SK-N-SH (cell line): ENCODE measurements around the gene ORC5. TPM values are rescaled to one million over a fixed set of nuclear protein-coding genes. Genes with fewer than 3 reads are reported as not detected.

Experiments used
- CTCF ChIA-PET: fragments of 300-600, 350-600 bp; formaldehyde crosslinking; extraction: SDS; loops from one replicate; lab custom pipeline; 2021; lab: Yijun Ruan, JAX
- POLR2A ChIA-PET: fragments of 350-600 bp; sonication (Branson Sonifier 250); formaldehyde crosslinking; extraction: SDS; loops from one replicate; lab custom pipeline; 2020; ENCODE audit warnings: antibody characterized with exemption, inconsistent platforms; lab: Yijun Ruan, JAX
- DNase-seq: peaks from one replicate; pipeline ENCODE4 v3.0.0; 2012
- H2AFZ ChIP-seq: fragments of 200-600 bp; sonication (generic); 2 replicates; pipeline ENCODE4 v1.8.1; 2016; ENCODE audit warnings: antibody characterized with exemption, mild to moderate bottlenecking, low read depth
- H3F3A ChIP-seq: fragments of 200-600 bp; sonication (generic); replicated peaks from 2 replicates; pipeline ENCODE3; 2016; ENCODE audit warnings: antibody characterized with exemption, mild to moderate bottlenecking; ENCODE audit not compliant: insufficient read depth
- H3K27ac ChIP-seq, 2 experiments: fragments of 200-500 bp in 1 of 2; fragments of 200-600 bp in 1 of 2; sonication (Bioruptor generic) in 1 of 2; sonication (generic), shearing (Covaris generic) in 1 of 2; 2 replicates each; pipeline versions ENCODE4 v1.5.1 to v1.6.1; 2014 to 2016; ENCODE audit warnings: low read depth in 2 of 2, inconsistent platforms in 1 of 2, low read length in 1 of 2, mild to moderate bottlenecking in 1 of 2, mixed read lengths in 1 of 2
- H3K27me3 ChIP-seq: fragments of 200-600 bp; sonication (generic), shearing (Covaris generic); 2 replicates; pipeline ENCODE4 v1.6.1; 2016; ENCODE audit warnings: mixed run types; ENCODE audit not compliant: insufficient read depth
- H3K36me3 ChIP-seq, 2 experiments: fragments of 200-500 bp in 1 of 2; fragments of 200-600 bp in 1 of 2; sonication (Bioruptor generic) in 1 of 2; sonication (generic) in 1 of 2; replicated peaks in 1 of 2; 2 replicates each; pipeline versions ENCODE3 to v1.5.1; 2014 to 2016; ENCODE audit warnings: low read length in 1 of 2, mild to moderate bottlenecking in 1 of 2; ENCODE audit not compliant: insufficient read depth in 2 of 2, control insufficient read depth in 1 of 2
- H3K4me1 ChIP-seq, 2 experiments: fragments of 200-500 bp in 1 of 2; fragments of 200-600 bp in 1 of 2; sonication (Bioruptor generic) in 1 of 2; sonication (generic), shearing (Covaris generic) in 1 of 2; 2 replicates each; pipeline versions ENCODE4 v1.5.1 to v1.6.1; 2014 to 2016; ENCODE audit warnings: low read depth in 1 of 2, low read length in 1 of 2, mixed run types in 1 of 2; ENCODE audit not compliant: insufficient read depth in 2 of 2, control insufficient read depth in 1 of 2
- H3K4me2 ChIP-seq: fragments of 200-600 bp; sonication (generic), shearing (Covaris generic); 2 replicates; pipeline ENCODE4 v1.6.1; 2017; ENCODE audit warnings: mixed run types
- H3K4me3 ChIP-seq, 2 experiments: fragments of 200-500 bp in 1 of 2; fragments of 200-600 bp in 1 of 2; sonication (Bioruptor generic) in 1 of 2; sonication (generic), shearing (Covaris generic) in 1 of 2; 2 replicates each; pipeline versions ENCODE4 v1.5.1 to v1.8.1; 2014 to 2016; ENCODE audit warnings: low read depth in 2 of 2, inconsistent platforms in 1 of 2, low read length in 1 of 2, mild to moderate bottlenecking in 1 of 2, mixed read lengths in 1 of 2, moderate library complexity in 1 of 2
- H3K79me2 ChIP-seq: fragments of 200-600 bp; sonication (generic); 2 replicates; pipeline ENCODE4 v1.8.1; 2017; ENCODE audit warnings: mild to moderate bottlenecking; ENCODE audit not compliant: insufficient read depth
- H3K9ac ChIP-seq: fragments of 200-600 bp; sonication (generic); 2 replicates; pipeline ENCODE4 v1.6.1; 2017; ENCODE audit warnings: mixed run types
- H3K9me2 ChIP-seq: fragments of 200-600 bp; sonication (generic); 2 replicates; pipeline ENCODE4 v1.6.1; 2017; ENCODE audit warnings: mixed run types
- H3K9me3 ChIP-seq: fragments of 200-600 bp; sonication (generic); 2 replicates; pipeline ENCODE4 v1.6.1; 2017; ENCODE audit warnings: mixed run types, mild to moderate bottlenecking, moderate library complexity
- H4K20me1 ChIP-seq: fragments of 200-600 bp; sonication (generic); 2 replicates; pipeline ENCODE4 v1.6.1; 2017; ENCODE audit warnings: mild to moderate bottlenecking, mixed run types; ENCODE audit not compliant: insufficient read depth
- CHD2 ChIP-seq: fragments of 150-350 bp; IDR thresholded peaks from 2 replicates; pipeline ENCODE4 v1.6.1; 2018; ENCODE audit warnings: low read length; ENCODE audit not compliant: partially characterized antibody
- ELF1 ChIP-seq: IDR thresholded peaks from 2 replicates; pipeline ENCODE4 v1.4.0; 2012
- EZH2phosphoT487 ChIP-seq: fragments of 200-600 bp; sonication (generic); IDR thresholded peaks from 2 replicates; pipeline ENCODE4 v1.6.1; 2017; ENCODE audit warnings: low read depth, mixed run types, mild to moderate bottlenecking, antibody characterized with exemption, moderate library complexity, borderline replicate concordance
- FOSL2 ChIP-seq: IDR thresholded peaks from 2 replicates; pipeline ENCODE4 v1.4.0; 2012; ENCODE audit warnings: low read depth, mild to moderate bottlenecking, moderate library complexity, borderline replicate concordance
- FOXM1 ChIP-seq: IDR thresholded peaks from 2 replicates; pipeline ENCODE4 v1.4.0; 2012; ENCODE audit warnings: low read depth, mild to moderate bottlenecking
- MAX ChIP-seq: IDR thresholded peaks from 2 replicates; pipeline ENCODE4 v1.4.0; 2012; ENCODE audit warnings: low read depth
- MEF2A ChIP-seq: IDR thresholded peaks from 2 replicates; pipeline ENCODE4 v1.4.0; 2012; ENCODE audit warnings: low read depth, borderline replicate concordance
- RAD21 ChIP-seq: IDR thresholded peaks from 2 replicates; pipeline ENCODE4 v1.6.1; 2012; ENCODE audit warnings: mild to moderate bottlenecking, low read length
- RCOR1 ChIP-seq: fragments of 150-350 bp; IDR thresholded peaks from 2 replicates; pipeline ENCODE4 v1.6.1; 2017; ENCODE audit warnings: antibody characterized with exemption, low read length
- REST ChIP-seq: IDR thresholded peaks from 2 replicates; pipeline ENCODE4 v1.6.1; 2012; ENCODE audit warnings: mild to moderate bottlenecking, low read depth, low read length, moderate library complexity
- RFX5 ChIP-seq: IDR thresholded peaks from 2 replicates; pipeline ENCODE4 v1.6.1; 2012; ENCODE audit warnings: mild to moderate bottlenecking, improper control_type of control experiment, low read length
- SMC3 ChIP-seq: IDR thresholded peaks from 2 replicates; pipeline ENCODE4 v1.6.1; 2012; ENCODE audit warnings: low read depth, low read length, improper control_type of control experiment
- YY1 ChIP-seq: IDR thresholded peaks from 2 replicates; pipeline ENCODE4 v1.4.0; 2012; ENCODE audit warnings: low read depth, mild to moderate bottlenecking
- WGBS: methylation state at CpG from one replicate; pipeline ENCODE4 v1.1.6; 2017; ENCODE audit warnings: low lambda C conversion rate; 5-methylcytosine and 5-hydroxymethylcytosine counted together
- polyA plus RNA-seq, 3 experiments: library from polyadenylated mRNA; depleted of rRNA; stranded (reverse); fragments of >200 nt; gene quantifications; 2 replicates each; pipeline ENCODE4 v1.2.3, GENCODE V29; 2012
- TF ChIP-seq, protein P1 (sequence below): fragments of 200-600 bp; sonication (generic); IDR thresholded peaks from 2 replicates; pipeline ENCODE4 v1.6.1; 2017; ENCODE audit warnings: antibody characterized with exemption, mild to moderate bottlenecking, moderate library complexity
- TF ChIP-seq, protein P2 (sequence below): fragments of 150-350 bp; IDR thresholded peaks from 2 replicates; pipeline ENCODE4 v1.6.1; 2016; ENCODE audit warnings: mild to moderate bottlenecking, low read depth, low read length
- TF ChIP-seq, protein P3 (sequence below): IDR thresholded peaks from 2 replicates; pipeline ENCODE4; 2012

ORC5 gene
- polyA plus RNA-seq, 1 of the 3 experiments (the other 2 are of a cell fraction) = 4.7 TPM

- TF ChIP-seq CHD2 (no peak), MAX (no peak)
Measured at GRCh38 chr7:104217620-104218019, 9.8 kb upstream of the ORC5 start (continued).

GRCh38 chr7:104209063-104209462 is 1.2 kb upstream of the ORC5 start:
- H3K27ac ChIP-seq = no peak overlapping the region
- no peaks in the 10 kb centered on the region for H3K9me2 ChIP-seq
- H3K4me3 ChIP-seq = no peak overlapping the region
- TF ChIP-seq RAD21 (no peak), CHD2 (no peak), FOSL2 (no peak), EZH2phosphoT487 (no peak), FOXM1 (no peak), RFX5 (no peak), MEF2A (no peak), YY1 (no peak), SMC3 (no peak), RCOR1 (no peak), ELF1 (no peak), REST (no peak)
- TF ChIP-seq, protein P1, sequence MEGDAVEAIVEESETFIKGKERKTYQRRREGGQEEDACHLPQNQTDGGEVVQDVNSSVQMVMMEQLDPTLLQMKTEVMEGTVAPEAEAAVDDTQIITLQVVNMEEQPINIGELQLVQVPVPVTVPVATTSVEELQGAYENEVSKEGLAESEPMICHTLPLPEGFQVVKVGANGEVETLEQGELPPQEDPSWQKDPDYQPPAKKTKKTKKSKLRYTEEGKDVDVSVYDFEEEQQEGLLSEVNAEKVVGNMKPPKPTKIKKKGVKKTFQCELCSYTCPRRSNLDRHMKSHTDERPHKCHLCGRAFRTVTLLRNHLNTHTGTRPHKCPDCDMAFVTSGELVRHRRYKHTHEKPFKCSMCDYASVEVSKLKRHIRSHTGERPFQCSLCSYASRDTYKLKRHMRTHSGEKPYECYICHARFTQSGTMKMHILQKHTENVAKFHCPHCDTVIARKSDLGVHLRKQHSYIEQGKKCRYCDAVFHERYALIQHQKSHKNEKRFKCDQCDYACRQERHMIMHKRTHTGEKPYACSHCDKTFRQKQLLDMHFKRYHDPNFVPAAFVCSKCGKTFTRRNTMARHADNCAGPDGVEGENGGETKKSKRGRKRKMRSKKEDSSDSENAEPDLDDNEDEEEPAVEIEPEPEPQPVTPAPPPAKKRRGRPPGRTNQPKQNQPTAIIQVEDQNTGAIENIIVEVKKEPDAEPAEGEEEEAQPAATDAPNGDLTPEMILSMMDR = no peak
- TF ChIP-seq, protein P2, sequence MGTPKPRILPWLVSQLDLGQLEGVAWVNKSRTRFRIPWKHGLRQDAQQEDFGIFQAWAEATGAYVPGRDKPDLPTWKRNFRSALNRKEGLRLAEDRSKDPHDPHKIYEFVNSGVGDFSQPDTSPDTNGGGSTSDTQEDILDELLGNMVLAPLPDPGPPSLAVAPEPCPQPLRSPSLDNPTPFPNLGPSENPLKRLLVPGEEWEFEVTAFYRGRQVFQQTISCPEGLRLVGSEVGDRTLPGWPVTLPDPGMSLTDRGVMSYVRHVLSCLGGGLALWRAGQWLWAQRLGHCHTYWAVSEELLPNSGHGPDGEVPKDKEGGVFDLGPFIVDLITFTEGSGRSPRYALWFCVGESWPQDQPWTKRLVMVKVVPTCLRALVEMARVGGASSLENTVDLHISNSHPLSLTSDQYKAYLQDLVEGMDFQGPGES = no peak
- TF ChIP-seq, protein P3, sequence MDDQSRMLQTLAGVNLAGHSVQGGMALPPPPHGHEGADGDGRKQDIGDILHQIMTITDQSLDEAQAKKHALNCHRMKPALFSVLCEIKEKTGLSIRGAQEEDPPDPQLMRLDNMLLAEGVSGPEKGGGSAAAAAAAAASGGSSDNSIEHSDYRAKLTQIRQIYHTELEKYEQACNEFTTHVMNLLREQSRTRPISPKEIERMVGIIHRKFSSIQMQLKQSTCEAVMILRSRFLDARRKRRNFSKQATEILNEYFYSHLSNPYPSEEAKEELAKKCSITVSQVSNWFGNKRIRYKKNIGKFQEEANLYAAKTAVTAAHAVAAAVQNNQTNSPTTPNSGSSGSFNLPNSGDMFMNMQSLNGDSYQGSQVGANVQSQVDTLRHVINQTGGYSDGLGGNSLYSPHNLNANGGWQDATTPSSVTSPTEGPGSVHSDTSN = no peak
- H4K20me1 ChIP-seq = 0 out of 2 replicates have a peak, but pooled peaks cover 5% of the 10 kb centered on the region
- peaks cover 36% of the 10 kb centered on the region for H3K79me2 ChIP-seq
- 95% methylated on average over 4 of the region's 4 CpGs for WGBS
- peaks cover 0 to 14% of the 10 kb centered on the region in 2 experiments; a peak in 2 of 4 replicates for H3K4me1 ChIP-seq
- H3K4me2 ChIP-seq = no peak overlapping the region
- no peaks in the 10 kb centered on the region for H3F3A ChIP-seq
- ChIA-PET POLR2A (no interaction called here), CTCF (interaction anchor here (1.0 to 2.2 kb wide), 5 partner anchors 22 to 710 kb away, joined by 3 to 12 read pairs (median 3); no protein-coding TSS in a partner anchor)
- no peak overlapping the region for H3K9ac ChIP-seq
- H3K27me3 ChIP-seq = no peaks in the 10 kb centered on the region
- DNase-seq = no peak
- H2AFZ ChIP-seq = no peak overlapping the region
- no peaks in the 10 kb centered on the region for H3K9me3 ChIP-seq
- peaks cover under 1 to 4% of the 10 kb centered on the region in 2 experiments for H3K36me3 ChIP-seq
